T-cell (primary cell): ENCODE measurements around the gene ATP6V1B1. TPM values are rescaled to one million over a fixed set of nuclear protein-coding genes. Genes with fewer than 3 reads are reported as not detected.

Experiments used
- ATAC-seq, 4 experiments: fragments of 200-7000 bp in 3 of 4; fragments of 150-1000 bp in 1 of 4; cut with Tn5 transposase; replicated peaks in 1 of 4; 1 replicate in 3 of 4; 2 replicates in 1 of 4; pipeline ENCODE4 v1.10.0; 2021; ENCODE audit warnings: moderate library complexity in 3 of 4, mild to moderate bottlenecking in 2 of 4, moderate number of reproducible peaks in 1 of 4
- CTCF ChIA-PET, 2 donors: fragments of 300-600 bp; sonication (Branson Sonifier 250); formaldehyde crosslinking; loops; one replicate each; lab custom pipeline; 2022; ENCODE audit warnings: antibody characterized with exemption in 2 of 2; lab: Charles Lee
- POLR2A ChIA-PET, 2 donors: fragments of 300-600 bp; sonication (Branson Sonifier 250); formaldehyde crosslinking; loops; one replicate each; lab custom pipeline; 2022; ENCODE audit warnings: antibody characterized with exemption in 2 of 2; lab: Charles Lee
- DNase-seq, 35 experiments: peaks; one replicate each; pipeline versions ENCODE4 v3.0.0 to v3.0.0-alpha.2; 2013 to 2023
- H3K27ac ChIP-seq: one replicate; pipeline ENCODE4 v1.5.1; 2013; ENCODE audit warnings: low read length
- H3K27me3 ChIP-seq, 2 experiments: replicated peaks in 1 of 2; 1 replicate in 1 of 2; 2 replicates in 1 of 2; pipeline versions ENCODE4 v1.6.1 to v1.7.0; 2013; ENCODE audit warnings: low read length in 1 of 2, mixed read lengths in 1 of 2; ENCODE audit not compliant: control insufficient read depth in 2 of 2, insufficient read depth in 2 of 2; ENCODE audit errors: extremely low read depth in 1 of 2
- H3K36me3 ChIP-seq, 2 donors: 1 replicate in 1 of 2; 2 replicates in 1 of 2; pipeline versions ENCODE4 v1.6.1 to v1.7.0; 2013; ENCODE audit warnings: low read length in 1 of 2; ENCODE audit not compliant: control insufficient read depth in 2 of 2, insufficient read depth in 1 of 2; ENCODE audit errors: extremely low read depth in 1 of 2
- H3K4me1 ChIP-seq, 2 experiments: 1 replicate in 1 of 2; 2 replicates in 1 of 2; pipeline versions ENCODE4 v1.6.1 to v1.7.0; 2013; ENCODE audit warnings: low read length in 2 of 2, mixed read lengths in 1 of 2; ENCODE audit not compliant: insufficient read depth in 2 of 2, control insufficient read depth in 1 of 2; ENCODE audit errors: extremely low read depth in 1 of 2
- H3K4me3 ChIP-seq, 2 donors: 1 replicate in 1 of 2; 2 replicates in 1 of 2; pipeline versions ENCODE4 v1.5.1 to v1.7.0; 2013; ENCODE audit warnings: mild to moderate bottlenecking in 2 of 2, low read length in 1 of 2, moderate library complexity in 1 of 2; ENCODE audit not compliant: control insufficient read depth in 1 of 2; ENCODE audit errors: extremely low read depth in 1 of 2
- H3K9me3 ChIP-seq: 2 replicates; pipeline ENCODE4 v1.7.0; 2013
- H3K27ac Mint-ChIP-seq, 2 donors: one replicate each; pipeline ENCODE4 v1.8.0; 2020 to 2021; ENCODE audit warnings: mild to moderate bottlenecking in 2 of 2, mixed read lengths in 2 of 2
- H3K27me3 Mint-ChIP-seq, 2 donors: one replicate each; pipeline ENCODE4 v1.8.0; 2021 to 2022; ENCODE audit warnings: mixed read lengths in 2 of 2
- H3K36me3 Mint-ChIP-seq: one replicate; pipeline ENCODE4 v1.8.0; 2021; ENCODE audit warnings: mixed read lengths
- H3K4me1 Mint-ChIP-seq, 3 donors: one replicate each; pipeline ENCODE4 v1.8.0; 2020 to 2022; ENCODE audit warnings: mixed read lengths in 3 of 3, mild to moderate bottlenecking in 1 of 3
- H3K4me3 Mint-ChIP-seq, 3 donors: one replicate each; pipeline ENCODE4 v1.8.0; 2020 to 2022; ENCODE audit warnings: mild to moderate bottlenecking in 3 of 3, mixed read lengths in 3 of 3, moderate library complexity in 3 of 3
- H3K9me3 Mint-ChIP-seq, 3 donors: one replicate each; pipeline ENCODE4 v1.8.0; 2020 to 2022; ENCODE audit warnings: mixed read lengths in 3 of 3
- WGBS: methylation state at CpG from one replicate; pipeline ENCODE4 v1.1.5; 2013; ENCODE audit warnings: missing lambda C conversion rate; ENCODE audit not compliant: insufficient coverage; 5-methylcytosine and 5-hydroxymethylcytosine counted together
- total RNA-seq, 35 experiments: library from RNA in 6 of 35; stranded (reverse) in 6 of 35; fragments of 120-200 nt in 1 of 35; gene quantifications; one replicate each; pipeline versions ENCODE4 v1.2.1 to v1.2.4 and lab custom pipeline; 2013 to 2026

Gene ATP6V1B1
- total RNA-seq, 5 donors from 2014 or later (not counting 1 experiment from before 2014, with no cell fraction given): not detected

- peaks cover 4 to 39% of the 10 kb centered on the region in 2 experiments for H3K27me3 ChIP-seq
- POLR2A ChIA-PET: interaction anchor here in 1 of 2 donors (0.7 kb wide), 1 partner anchor 216 kb away, joined by 3 read pairs; no protein-coding TSS in a partner anchor
Observed at GRCh38 chr2:70916291-70916690, 19.4 kb upstream of the ATP6V1B1 start.

GRCh38 chr2:70918016-70918415 is 17.7 kb upstream of the ATP6V1B1 start:
- Histone ChIP-seq H3K9me3 (no peaks in the 10 kb centered on the region), H3K27me3 (peaks cover 2 to 38% of the 10 kb centered on the region in 2 experiments), H3K4me3 (no peak overlapping the region), H3K36me3 (no peaks in the 10 kb centered on the region), H3K27ac (no peak overlapping the region), H3K4me1 (peaks cover 0 to 3% of the 10 kb centered on the region in 2 experiments)
- Mint-ChIP-seq H3K36me3 (no peaks in the 10 kb centered on the region), H3K27me3 (peaks cover 22 to 27% of the 10 kb centered on the region in 2 donors), H3K9me3 (no peaks in the 10 kb centered on the region), H3K27ac (no peak overlapping the region), H3K4me1 (no peaks in the 10 kb centered on the region), H3K4me3 (no peak overlapping the region)
- POLR2A ChIA-PET: interaction anchor here in 1 of 2 donors (0.6 kb wide), 1 partner anchor 21 kb away, joined by 9 read pairs; no protein-coding TSS in a partner anchor
- DNase-seq (no peak), ATAC-seq (no peak)
- CTCF ChIA-PET: interaction anchor here in 1 of 2 donors (0.6 kb wide), 2 partner anchors 213 to 635 kb away, joined by 3 to 4 read pairs; no protein-coding TSS in a partner anchor
- WGBS: 50% methylated on average over 1 of the region's 2 CpGs

More at GRCh38 chr2:70916291-70916690, 19.4 kb upstream of the ATP6V1B1 start:
- Mint-ChIP-seq H3K27me3 (peaks cover 35 to 42% of the 10 kb centered on the region in 2 donors), H3K36me3 (no peaks in the 10 kb centered on the region), H3K4me1 (no peaks in the 10 kb centered on the region), H3K27ac (no peak overlapping the region), H3K9me3 (no peaks in the 10 kb centered on the region), H3K4me3 (no peak overlapping the region)
- DNase-seq (no peak), ATAC-seq (no peak)
- no peaks in the 10 kb centered on the region for H3K36me3 ChIP-seq
- H3K27ac ChIP-seq: no peak overlapping the region
- H3K4me3 ChIP-seq: no peak overlapping the region
- H3K4me1 ChIP-seq: peaks cover 0 to 3% of the 10 kb centered on the region in 2 experiments
- H3K9me3 ChIP-seq: no peaks in the 10 kb centered on the region
- CTCF ChIA-PET: interaction anchor here (0.6 kb wide), 2 partner anchors 26 to 611 kb away, joined by 3 read pairs; no protein-coding TSS in a partner anchor

- 30% methylated on average over 9 of the region's 16 CpGs for WGBS
- H3K27me3 Mint-ChIP-seq: peaks cover 22 to 28% of the 10 kb centered on the region in 2 donors
- ATAC-seq: peak; percentile 56 to 70 (median 66)
Observed at GRCh38 chr2:70919672-70920366, 15.9 kb upstream of the ATP6V1B1 start.

GRCh38 chr2:70920367-70920715 is 15.4 kb upstream of the ATP6V1B1 start:
- no peaks in the 10 kb centered on the region for H3K4me1 Mint-ChIP-seq
- Histone ChIP-seq H3K4me3 (no peak overlapping the region), H3K4me1 (peaks cover 0 to 3% of the 10 kb centered on the region in 2 experiments), H3K9me3 (no peaks in the 10 kb centered on the region), H3K36me3 (no peaks in the 10 kb centered on the region), H3K27ac (no peak overlapping the region), H3K27me3 (peaks cover 0 to 31% of the 10 kb centered on the region in 2 experiments)
- ATAC-seq (no peak), DNase-seq (peak in 1 of 35 experiments; percentile 2)
- H3K4me3 Mint-ChIP-seq: no peak overlapping the region
- no peaks in the 10 kb centered on the region for H3K36me3 Mint-ChIP-seq
- H3K27ac Mint-ChIP-seq: no peak overlapping the region
- H3K9me3 Mint-ChIP-seq: no peaks in the 10 kb centered on the region
- H3K27me3 Mint-ChIP-seq: peaks cover 21 to 28% of the 10 kb centered on the region in 2 donors
- 91% methylated on average over 3 of the region's 3 CpGs for WGBS
- ChIA-PET POLR2A (no interaction called here), CTCF (interaction anchor here (0.8 to 1.3 kb wide), 3 partner anchors 29 to 132 kb away, joined by 3 to 5 read pairs (median 5); no protein-coding TSS in a partner anchor)

More at GRCh38 chr2:70919672-70920366, 15.9 kb upstream of the ATP6V1B1 start:
- no peak overlapping the region for H3K27ac Mint-ChIP-seq
- peak; percentile 8 to 80 (median 58) for DNase-seq
- Histone ChIP-seq H3K4me3 (no peak overlapping the region), H3K4me1 (peaks cover 0 to 3% of the 10 kb centered on the region in 2 experiments), H3K36me3 (no peaks in the 10 kb centered on the region), H3K9me3 (no peaks in the 10 kb centered on the region), H3K27me3 (peaks cover 0 to 34% of the 10 kb centered on the region in 2 experiments), H3K27ac (no peak overlapping the region)
- H3K9me3 Mint-ChIP-seq: no peaks in the 10 kb centered on the region
- POLR2A ChIA-PET: no interaction called here
- no peak overlapping the region for H3K4me3 Mint-ChIP-seq
- no peaks in the 10 kb centered on the region for H3K4me1 Mint-ChIP-seq
- no peaks in the 10 kb centered on the region for H3K36me3 Mint-ChIP-seq
- CTCF ChIA-PET: interaction anchor here (0.8 to 1.3 kb wide), 3 partner anchors 30 to 132 kb away, joined by 3 to 5 read pairs (median 5); no protein-coding TSS in a partner anchor

GRCh38 chr2:70921031-70921430 is 14.7 kb upstream of the ATP6V1B1 start:
- Mint-ChIP-seq H3K27ac (no peak overlapping the region), H3K27me3 (peaks cover 18 to 28% of the 10 kb centered on the region in 2 donors), H3K4me1 (no peaks in the 10 kb centered on the region)

GRCh38 chr2:70921839-70922234 is 13.9 kb upstream of the ATP6V1B1 start:
- peaks cover 0 to 3% of the 10 kb centered on the region in 2 experiments for H3K4me1 ChIP-seq

More at GRCh38 chr2:70921031-70921430, 14.7 kb upstream of the ATP6V1B1 start:
- Histone ChIP-seq H3K4me3 (no peak overlapping the region), H3K9me3 (no peaks in the 10 kb centered on the region), H3K36me3 (no peaks in the 10 kb centered on the region), H3K27ac (no peak overlapping the region), H3K27me3 (peaks cover 0 to 31% of the 10 kb centered on the region in 2 experiments), H3K4me1 (peaks cover 0 to 3% of the 10 kb centered on the region in 2 experiments)
- Mint-ChIP-seq H3K36me3 (no peaks in the 10 kb centered on the region), H3K4me3 (no peak overlapping the region), H3K9me3 (no peaks in the 10 kb centered on the region)
- ATAC-seq (no peak), DNase-seq (peak in 1 of 35 experiments; percentile 19)
- ChIA-PET POLR2A (no interaction called here), CTCF (interaction anchor here in 1 of 2 donors (0.8 kb wide), 1 partner anchor 47 kb away, joined by 3 read pairs; no protein-coding TSS in a partner anchor)
- WGBS: 96% methylated on average over 11 of the region's 12 CpGs

More at GRCh38 chr2:70921839-70922234, 13.9 kb upstream of the ATP6V1B1 start:
- no peak overlapping the region for H3K4me3 ChIP-seq
- no peaks in the 10 kb centered on the region for H3K4me1 Mint-ChIP-seq
- ChIA-PET POLR2A (no interaction called here), CTCF (no interaction called here)
- no peak for ATAC-seq
- no peaks in the 10 kb centered on the region for H3K9me3 ChIP-seq
- H3K36me3 ChIP-seq: no peaks in the 10 kb centered on the region
- H3K27me3 ChIP-seq: peaks cover 0 to 31% of the 10 kb centered on the region in 2 experiments
- H3K27me3 Mint-ChIP-seq: peaks cover 11 to 24% of the 10 kb centered on the region in 2 donors
- no peaks in the 10 kb centered on the region for H3K36me3 Mint-ChIP-seq
- 70% methylated on average over 2 of the region's 2 CpGs for WGBS
- no peak overlapping the region for H3K27ac ChIP-seq
- H3K9me3 Mint-ChIP-seq: no peaks in the 10 kb centered on the region
- H3K27ac Mint-ChIP-seq: no peak overlapping the region
- H3K4me3 Mint-ChIP-seq: no peak overlapping the region
- DNase-seq: no peak
